Nephron (organoid): ENCODE data around the gene NDUFS6.

Source experiments
- H3K27ac Mint-ChIP-seq, 3 experiments: 2 replicates each; pipeline ENCODE4 v1.8.0; 2020; ENCODE audit warnings: mixed read lengths in 3 of 3, mild to moderate bottlenecking in 2 of 3, moderate library complexity in 1 of 3
- H3K27me3 Mint-ChIP-seq: 2 replicates; pipeline ENCODE4 v1.8.0; 2021; ENCODE audit warnings: low read depth, mild to moderate bottlenecking, moderate library complexity, mixed read lengths
- H3K36me3 Mint-ChIP-seq: 2 replicates; pipeline ENCODE4 v1.8.0; 2020; ENCODE audit warnings: low read depth, mixed read lengths
- H3K4me1 Mint-ChIP-seq: 2 replicates; pipeline ENCODE4 v1.8.0; 2020; ENCODE audit warnings: mixed read lengths
- H3K4me3 Mint-ChIP-seq, 3 experiments: 2 replicates each; pipeline ENCODE4 v1.8.0; 2020; ENCODE audit warnings: mild to moderate bottlenecking in 3 of 3, mixed read lengths in 3 of 3, moderate library complexity in 2 of 3
- H3K9me3 Mint-ChIP-seq: 2 replicates; pipeline ENCODE4 v1.8.0; 2020; ENCODE audit warnings: mixed read lengths
- TF ChIP-seq, protein P1 (sequence below), 3 experiments: fragments of 200-600 bp; sonication (generic); IDR thresholded peaks; one replicate each; pipeline ENCODE4 v1.5.0; 2021; ENCODE audit warnings: antibody characterized with exemption in 3 of 3; ENCODE audit not compliant: unreplicated experiment in 3 of 3

NDUFS6 gene

DNA sequence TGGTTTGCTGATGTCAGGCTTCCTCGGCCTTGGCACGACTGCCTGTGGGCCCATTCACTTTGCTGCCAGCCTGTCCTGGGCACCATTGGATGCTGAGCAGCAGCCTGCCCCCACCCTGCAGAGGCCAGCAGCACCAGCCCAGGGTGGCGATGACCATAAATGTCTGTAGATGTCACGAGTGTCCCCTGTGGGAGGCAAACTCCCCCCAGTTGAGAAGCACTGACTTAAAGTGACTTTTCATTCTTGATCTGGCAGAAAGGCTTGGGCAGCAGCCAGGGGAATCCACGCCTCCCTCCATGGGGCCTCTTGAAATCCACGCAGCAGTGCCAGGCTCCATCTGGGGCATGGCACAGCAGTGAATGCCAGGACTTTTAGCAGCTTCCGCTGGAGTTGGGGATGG lies 59.7 kb downstream of the NDUFS6 start:
- Mint-ChIP-seq H3K4me3 (no peak overlapping the region), H3K27me3 (peaks cover 40% of the 10 kb centered on the region), H3K4me1 (no peaks in the 10 kb centered on the region), H3K27ac (no peak overlapping the region), H3K9me3 (no peaks in the 10 kb centered on the region), H3K36me3 (no peaks in the 10 kb centered on the region)
- TF ChIP-seq, protein P1, sequence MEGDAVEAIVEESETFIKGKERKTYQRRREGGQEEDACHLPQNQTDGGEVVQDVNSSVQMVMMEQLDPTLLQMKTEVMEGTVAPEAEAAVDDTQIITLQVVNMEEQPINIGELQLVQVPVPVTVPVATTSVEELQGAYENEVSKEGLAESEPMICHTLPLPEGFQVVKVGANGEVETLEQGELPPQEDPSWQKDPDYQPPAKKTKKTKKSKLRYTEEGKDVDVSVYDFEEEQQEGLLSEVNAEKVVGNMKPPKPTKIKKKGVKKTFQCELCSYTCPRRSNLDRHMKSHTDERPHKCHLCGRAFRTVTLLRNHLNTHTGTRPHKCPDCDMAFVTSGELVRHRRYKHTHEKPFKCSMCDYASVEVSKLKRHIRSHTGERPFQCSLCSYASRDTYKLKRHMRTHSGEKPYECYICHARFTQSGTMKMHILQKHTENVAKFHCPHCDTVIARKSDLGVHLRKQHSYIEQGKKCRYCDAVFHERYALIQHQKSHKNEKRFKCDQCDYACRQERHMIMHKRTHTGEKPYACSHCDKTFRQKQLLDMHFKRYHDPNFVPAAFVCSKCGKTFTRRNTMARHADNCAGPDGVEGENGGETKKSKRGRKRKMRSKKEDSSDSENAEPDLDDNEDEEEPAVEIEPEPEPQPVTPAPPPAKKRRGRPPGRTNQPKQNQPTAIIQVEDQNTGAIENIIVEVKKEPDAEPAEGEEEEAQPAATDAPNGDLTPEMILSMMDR (IDR thresholded peaks at IDR 0.05; ENCODE audit: unreplicated experiment in 3 of 3): no peak

DNA sequence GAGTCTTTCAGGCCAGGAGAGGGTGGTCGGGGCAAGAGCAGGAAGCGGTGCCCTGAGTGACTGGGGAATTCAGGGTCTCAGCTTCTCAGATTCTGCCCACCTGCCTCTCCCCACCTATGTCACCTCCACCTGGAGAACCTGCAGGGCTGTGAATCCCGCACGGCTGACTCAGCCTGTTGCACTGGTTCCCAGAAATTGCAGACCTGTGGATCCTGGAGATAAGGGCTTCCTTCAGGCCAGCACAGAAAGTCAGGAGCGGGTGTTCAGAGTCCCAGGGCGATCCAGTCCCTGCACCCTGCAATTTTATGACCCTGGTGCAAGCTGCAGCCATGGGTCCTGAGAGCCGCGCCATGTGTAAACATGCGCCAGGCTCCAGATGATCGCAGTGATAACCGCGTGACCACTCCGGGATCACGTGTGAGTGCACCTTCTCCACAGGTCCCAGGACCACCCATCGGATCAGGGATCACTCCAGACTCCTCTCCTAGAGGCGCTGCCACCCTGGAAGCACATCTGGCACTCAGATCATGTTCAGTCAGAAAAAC lies 63.8 kb downstream of the NDUFS6 start:
- Mint-ChIP-seq H3K4me3 (no peak overlapping the region), H3K9me3 (no peaks in the 10 kb centered on the region), H3K36me3 (no peaks in the 10 kb centered on the region), H3K27ac (no peak overlapping the region), H3K27me3 (peaks cover 69% of the 10 kb centered on the region), H3K4me1 (no peaks in the 10 kb centered on the region)
- TF ChIP-seq, protein P1 (IDR thresholded peaks at IDR 0.05; ENCODE audit: unreplicated experiment in 3 of 3): no peak

DNA sequence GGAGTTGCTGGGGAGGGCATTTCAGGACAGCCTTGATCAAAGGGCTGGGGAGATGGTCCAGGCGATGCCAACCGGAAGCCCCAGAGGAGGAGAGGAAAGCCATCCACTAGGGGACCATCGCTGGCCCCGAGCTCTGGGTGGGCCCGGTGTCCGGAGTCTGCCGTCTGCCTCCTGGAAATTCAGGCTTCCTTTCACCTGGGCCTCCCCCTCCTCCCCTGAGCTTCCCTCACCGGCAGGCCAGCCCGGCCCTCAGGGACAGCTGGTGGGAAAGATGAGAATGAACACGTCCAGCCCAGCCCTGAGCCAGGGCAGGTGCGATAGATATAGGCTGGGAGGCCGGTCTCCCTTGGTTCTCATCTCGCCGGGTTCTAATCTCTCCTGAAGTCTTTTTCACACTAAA lies 64.3 kb downstream of the NDUFS6 start:
- Mint-ChIP-seq H3K36me3 (no peaks in the 10 kb centered on the region), H3K27ac (no peak overlapping the region), H3K4me1 (no peaks in the 10 kb centered on the region), H3K4me3 (no peak overlapping the region), H3K27me3 (peaks cover 69% of the 10 kb centered on the region), H3K9me3 (no peaks in the 10 kb centered on the region)
- TF ChIP-seq, protein P1 (IDR thresholded peaks at IDR 0.05; ENCODE audit: unreplicated experiment in 3 of 3): no peak
